HCT116 (cell line): ENCODE measurements around the gene CNTFR.

Source experiments
- CBX3 ChIP-seq: IDR thresholded peaks from 2 replicates; pipeline ENCODE4 v1.6.1; 2012; ENCODE audit warnings: low read depth
- EZH2phosphoT487 ChIP-seq: fragments of 200-600 bp; IDR thresholded peaks from 2 replicates; pipeline ENCODE4 v1.6.1; 2018; ENCODE audit warnings: antibody characterized with exemption, borderline replicate concordance
- POLR2A ChIP-seq: IDR thresholded peaks from 2 replicates; pipeline ENCODE4 v1.7.0; 2011; ENCODE audit warnings: borderline replicate concordance; ENCODE audit not compliant: insufficient read depth, insufficient read length; ENCODE audit errors: extremely low read depth
- POLR2AphosphoS5 ChIP-seq: IDR thresholded peaks from 2 replicates; pipeline ENCODE4 v1.6.1; 2011; ENCODE audit warnings: mild to moderate bottlenecking, low read depth, low read length, moderate library complexity
- RAD21 ChIP-seq: IDR thresholded peaks from 2 replicates; pipeline ENCODE4 v1.6.1; 2012; ENCODE audit warnings: low read depth, mild to moderate bottlenecking
- SP1 ChIP-seq: IDR thresholded peaks from 2 replicates; pipeline ENCODE4 v1.6.1; 2012; ENCODE audit warnings: low read depth
- SRF ChIP-seq: IDR thresholded peaks from 2 replicates; pipeline ENCODE4 v1.6.1; 2012; ENCODE audit warnings: low read depth
- YY1 ChIP-seq: IDR thresholded peaks from 2 replicates; pipeline ENCODE4 v1.6.1; 2011; ENCODE audit warnings: low read length, low read depth, moderate library complexity, mild to moderate bottlenecking; ENCODE audit not compliant: insufficient replicate concordance; ENCODE audit errors: extremely low read depth
- TF ChIP-seq, protein P1 (sequence below): IDR thresholded peaks from 2 replicates; pipeline ENCODE4 v1.6.1; 2011; ENCODE audit warnings: mild to moderate bottlenecking, low read length, moderate library complexity; ENCODE audit not compliant: insufficient replicate concordance; ENCODE audit errors: extremely low read depth
- TF ChIP-seq, protein P2 (sequence below), 3 experiments: fragments of 200-600 bp in 1 of 3; sonication (generic) in 1 of 3; IDR thresholded peaks in 2 of 3; conservative IDR thresholded peaks in 1 of 3; 2 replicates each; pipeline ENCODE4 v1.5.1; 2012 to 2017; ENCODE audit warnings: low read depth in 2 of 3, low read length in 2 of 3, antibody characterized with exemption in 1 of 3, borderline replicate concordance in 1 of 3, control low read depth in 1 of 3, mild to moderate bottlenecking in 1 of 3, mixed read lengths in 1 of 3, mixed run types in 1 of 3, moderate library complexity in 1 of 3; ENCODE audit not compliant: insufficient read depth in 1 of 3
- TF ChIP-seq, protein P3 (sequence below): IDR thresholded peaks from 2 replicates; pipeline ENCODE4 v1.6.1; 2012; ENCODE audit warnings: low read depth

DNA sequence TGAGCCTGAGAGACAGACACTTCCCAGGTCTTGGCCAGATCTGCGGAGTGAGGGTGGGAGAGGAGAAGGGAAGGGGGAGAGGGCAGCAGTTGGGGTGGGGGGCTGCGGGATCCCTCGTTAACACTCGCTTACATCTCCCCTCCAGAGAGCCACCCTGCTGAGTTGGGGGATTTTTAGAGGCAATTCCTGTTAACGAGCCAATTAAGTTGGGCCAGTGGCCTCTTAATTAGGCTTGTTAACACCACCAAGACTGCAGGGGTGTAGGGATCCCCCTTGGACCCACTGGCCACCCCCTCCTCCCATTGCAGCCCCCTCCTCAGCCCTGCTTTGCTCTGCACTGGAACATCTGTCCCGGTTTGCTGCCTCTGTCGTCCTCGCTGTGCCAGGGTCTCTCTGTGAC is 23.7 kb downstream of the CNTFR start:
- TF ChIP-seq, protein P1, sequence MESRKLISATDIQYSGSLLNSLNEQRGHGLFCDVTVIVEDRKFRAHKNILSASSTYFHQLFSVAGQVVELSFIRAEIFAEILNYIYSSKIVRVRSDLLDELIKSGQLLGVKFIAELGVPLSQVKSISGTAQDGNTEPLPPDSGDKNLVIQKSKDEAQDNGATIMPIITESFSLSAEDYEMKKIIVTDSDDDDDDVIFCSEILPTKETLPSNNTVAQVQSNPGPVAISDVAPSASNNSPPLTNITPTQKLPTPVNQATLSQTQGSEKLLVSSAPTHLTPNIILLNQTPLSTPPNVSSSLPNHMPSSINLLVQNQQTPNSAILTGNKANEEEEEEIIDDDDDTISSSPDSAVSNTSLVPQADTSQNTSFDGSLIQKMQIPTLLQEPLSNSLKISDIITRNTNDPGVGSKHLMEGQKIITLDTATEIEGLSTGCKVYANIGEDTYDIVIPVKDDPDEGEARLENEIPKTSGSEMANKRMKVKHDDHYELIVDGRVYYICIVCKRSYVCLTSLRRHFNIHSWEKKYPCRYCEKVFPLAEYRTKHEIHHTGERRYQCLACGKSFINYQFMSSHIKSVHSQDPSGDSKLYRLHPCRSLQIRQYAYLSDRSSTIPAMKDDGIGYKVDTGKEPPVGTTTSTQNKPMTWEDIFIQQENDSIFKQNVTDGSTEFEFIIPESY = no peak
- TF ChIP-seq, protein P2, sequence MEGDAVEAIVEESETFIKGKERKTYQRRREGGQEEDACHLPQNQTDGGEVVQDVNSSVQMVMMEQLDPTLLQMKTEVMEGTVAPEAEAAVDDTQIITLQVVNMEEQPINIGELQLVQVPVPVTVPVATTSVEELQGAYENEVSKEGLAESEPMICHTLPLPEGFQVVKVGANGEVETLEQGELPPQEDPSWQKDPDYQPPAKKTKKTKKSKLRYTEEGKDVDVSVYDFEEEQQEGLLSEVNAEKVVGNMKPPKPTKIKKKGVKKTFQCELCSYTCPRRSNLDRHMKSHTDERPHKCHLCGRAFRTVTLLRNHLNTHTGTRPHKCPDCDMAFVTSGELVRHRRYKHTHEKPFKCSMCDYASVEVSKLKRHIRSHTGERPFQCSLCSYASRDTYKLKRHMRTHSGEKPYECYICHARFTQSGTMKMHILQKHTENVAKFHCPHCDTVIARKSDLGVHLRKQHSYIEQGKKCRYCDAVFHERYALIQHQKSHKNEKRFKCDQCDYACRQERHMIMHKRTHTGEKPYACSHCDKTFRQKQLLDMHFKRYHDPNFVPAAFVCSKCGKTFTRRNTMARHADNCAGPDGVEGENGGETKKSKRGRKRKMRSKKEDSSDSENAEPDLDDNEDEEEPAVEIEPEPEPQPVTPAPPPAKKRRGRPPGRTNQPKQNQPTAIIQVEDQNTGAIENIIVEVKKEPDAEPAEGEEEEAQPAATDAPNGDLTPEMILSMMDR (IDR thresholded peaks at IDR 0.05 in 2 of 3, conservative IDR thresholded peaks at IDR 0.05 in 1 of 3; ENCODE audit: borderline replicate concordance in 1 of 3, insufficient read depth in 1 of 3, low read depth in 2 of 3, low read length in 2 of 3) = no peak
- no peak for TF ChIP-seq POLR2AphosphoS5
- no peak for TF ChIP-seq RAD21
- TF ChIP-seq CBX3 = no peak
- TF ChIP-seq, protein P3, sequence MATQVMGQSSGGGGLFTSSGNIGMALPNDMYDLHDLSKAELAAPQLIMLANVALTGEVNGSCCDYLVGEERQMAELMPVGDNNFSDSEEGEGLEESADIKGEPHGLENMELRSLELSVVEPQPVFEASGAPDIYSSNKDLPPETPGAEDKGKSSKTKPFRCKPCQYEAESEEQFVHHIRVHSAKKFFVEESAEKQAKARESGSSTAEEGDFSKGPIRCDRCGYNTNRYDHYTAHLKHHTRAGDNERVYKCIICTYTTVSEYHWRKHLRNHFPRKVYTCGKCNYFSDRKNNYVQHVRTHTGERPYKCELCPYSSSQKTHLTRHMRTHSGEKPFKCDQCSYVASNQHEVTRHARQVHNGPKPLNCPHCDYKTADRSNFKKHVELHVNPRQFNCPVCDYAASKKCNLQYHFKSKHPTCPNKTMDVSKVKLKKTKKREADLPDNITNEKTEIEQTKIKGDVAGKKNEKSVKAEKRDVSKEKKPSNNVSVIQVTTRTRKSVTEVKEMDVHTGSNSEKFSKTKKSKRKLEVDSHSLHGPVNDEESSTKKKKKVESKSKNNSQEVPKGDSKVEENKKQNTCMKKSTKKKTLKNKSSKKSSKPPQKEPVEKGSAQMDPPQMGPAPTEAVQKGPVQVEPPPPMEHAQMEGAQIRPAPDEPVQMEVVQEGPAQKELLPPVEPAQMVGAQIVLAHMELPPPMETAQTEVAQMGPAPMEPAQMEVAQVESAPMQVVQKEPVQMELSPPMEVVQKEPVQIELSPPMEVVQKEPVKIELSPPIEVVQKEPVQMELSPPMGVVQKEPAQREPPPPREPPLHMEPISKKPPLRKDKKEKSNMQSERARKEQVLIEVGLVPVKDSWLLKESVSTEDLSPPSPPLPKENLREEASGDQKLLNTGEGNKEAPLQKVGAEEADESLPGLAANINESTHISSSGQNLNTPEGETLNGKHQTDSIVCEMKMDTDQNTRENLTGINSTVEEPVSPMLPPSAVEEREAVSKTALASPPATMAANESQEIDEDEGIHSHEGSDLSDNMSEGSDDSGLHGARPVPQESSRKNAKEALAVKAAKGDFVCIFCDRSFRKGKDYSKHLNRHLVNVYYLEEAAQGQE = no peak
- no peak for TF ChIP-seq EZH2phosphoT487
- no peak for TF ChIP-seq POLR2A
- TF ChIP-seq YY1 = no peak
- no peak for TF ChIP-seq SRF
- no peak for TF ChIP-seq SP1
